ENCODE measurements around the gene CATSPERD.
"Not testable (repeated sequence)": the region's sequence is repeated elsewhere in the genome, so short reads cannot be mapped to it uniquely, and the experiment has no call there.

CATSPERD gene

GRCh38 chr19:5743630-5744029, 23.2 kb downstream of the CATSPERD start:
- ATAC-seq: no peak

GRCh38 chr19:5744999-5745398, 24.6 kb downstream of the CATSPERD start:
- ATAC-seq: not testable (repeated sequence)

GRCh38 chr19:5748920-5749319, 28.5 kb downstream of the CATSPERD start:
- ATAC-seq: not testable (repeated sequence)

- ATAC-seq: no peak
These were observed 29.1 kb downstream of the CATSPERD start for GRCh38 chr19:5749505-5749904.

GRCh38 chr19:5751709-5752108, 31.3 kb downstream of the CATSPERD start:
- no peak for ATAC-seq

GRCh38 chr19:5753743-5754142, 33.3 kb downstream of the CATSPERD start:
- ATAC-seq: no peak

- no peak for ATAC-seq
These were observed 42.3 kb downstream of the CATSPERD start for GRCh38 chr19:5762608-5763217.

GRCh38 chr19:5765220-5765619, 44.8 kb downstream of the CATSPERD start:
- ATAC-seq: no peak

- ATAC-seq: no peak
These were observed 47.5 kb downstream of the CATSPERD start for GRCh38 chr19:5767949-5768348.

GRCh38 chr19:5772416-5772815, 52.0 kb downstream of the CATSPERD start:
- no peak for ATAC-seq

- ATAC-seq: no peak
These were observed 52.8 kb downstream of the CATSPERD start for GRCh38 chr19:5773276-5773675.

GRCh38 chr19:5774921-5775320, 54.5 kb downstream of the CATSPERD start:
- no peak for ATAC-seq

GRCh38 chr19:5775668-5776309, 55.4 kb downstream of the CATSPERD start:
- no peak for ATAC-seq

- no peak for ATAC-seq
These were observed 58.0 kb downstream of the CATSPERD start for GRCh38 chr19:5778402-5778801.

- ATAC-seq: not testable (repeated sequence)
These were observed 60.5 kb downstream of the CATSPERD start for GRCh38 chr19:5780916-5781315.

GRCh38 chr19:5782322-5782721, 61.9 kb downstream of the CATSPERD start:
- no peak for ATAC-seq

- no peak for ATAC-seq
These were observed 62.8 kb downstream of the CATSPERD start for GRCh38 chr19:5782945-5783919.

- no peak for ATAC-seq
These were observed 64.2 kb downstream of the CATSPERD start, which contains the start of gene PRR22 for GRCh38 chr19:5784581-5785147. Gene PRR22 (minus strand): TSS chr19:5784746. CDS start chr19:5784660, 86 bp downstream.

- ATAC-seq: no peak
These were observed 65.0 kb downstream of the CATSPERD start for GRCh38 chr19:5785423-5785822.

GRCh38 chr19:5786593-5787408, 66.4 kb downstream of the CATSPERD start:
- no peak for ATAC-seq

GRCh38 chr19:5787409-5788182, 67.2 kb downstream of the CATSPERD start:
- ATAC-seq: no peak

Measured in activated CD4-positive, CD25-positive, alpha-beta regulatory T cell treated with anti-CD3 and anti-CD28 coated beads, Interleukin-2, amount 50 U/mL, for 24 hours (primary cell).